DND-41 (cell line): Measurements from ENCODE around the gene WNK2.

Experiments used
- EZH2 ChIP-seq: IDR thresholded peaks from 3 replicates; pipeline ENCODE4 v1.6.1; 2012; ENCODE audit warnings: borderline replicate concordance, low read depth, mild to moderate bottlenecking, moderate library complexity, low read length, inconsistent platforms; ENCODE audit not compliant: severe bottlenecking
- TF ChIP-seq, protein P1 (sequence below): IDR thresholded peaks from 2 replicates; pipeline ENCODE4 v1.5.1; 2012; ENCODE audit warnings: borderline replicate concordance, low read length, moderate library complexity, mild to moderate bottlenecking; ENCODE audit not compliant: poor library complexity, severe bottlenecking; ENCODE audit errors: extremely low read depth

DNA sequence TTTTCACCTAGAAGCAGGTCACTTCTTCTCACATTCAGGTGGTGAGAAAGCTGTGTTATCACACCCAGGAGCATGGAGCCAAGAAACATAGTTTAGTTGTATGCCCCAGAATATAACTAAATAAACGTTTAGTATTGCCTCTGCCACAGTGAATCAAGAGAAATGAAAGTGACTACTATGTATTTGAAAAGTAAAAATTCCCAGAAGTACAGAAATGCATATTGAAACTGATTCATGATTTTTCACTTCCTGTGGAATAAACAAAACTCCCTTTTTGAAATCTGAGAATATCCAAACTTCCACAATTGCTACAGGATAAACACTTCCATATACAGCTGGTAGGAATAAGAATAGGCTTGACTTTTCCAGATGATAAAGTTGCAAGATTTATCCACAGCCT is 34.6 kb upstream of the WNK2 start:
- TF ChIP-seq, protein P1, sequence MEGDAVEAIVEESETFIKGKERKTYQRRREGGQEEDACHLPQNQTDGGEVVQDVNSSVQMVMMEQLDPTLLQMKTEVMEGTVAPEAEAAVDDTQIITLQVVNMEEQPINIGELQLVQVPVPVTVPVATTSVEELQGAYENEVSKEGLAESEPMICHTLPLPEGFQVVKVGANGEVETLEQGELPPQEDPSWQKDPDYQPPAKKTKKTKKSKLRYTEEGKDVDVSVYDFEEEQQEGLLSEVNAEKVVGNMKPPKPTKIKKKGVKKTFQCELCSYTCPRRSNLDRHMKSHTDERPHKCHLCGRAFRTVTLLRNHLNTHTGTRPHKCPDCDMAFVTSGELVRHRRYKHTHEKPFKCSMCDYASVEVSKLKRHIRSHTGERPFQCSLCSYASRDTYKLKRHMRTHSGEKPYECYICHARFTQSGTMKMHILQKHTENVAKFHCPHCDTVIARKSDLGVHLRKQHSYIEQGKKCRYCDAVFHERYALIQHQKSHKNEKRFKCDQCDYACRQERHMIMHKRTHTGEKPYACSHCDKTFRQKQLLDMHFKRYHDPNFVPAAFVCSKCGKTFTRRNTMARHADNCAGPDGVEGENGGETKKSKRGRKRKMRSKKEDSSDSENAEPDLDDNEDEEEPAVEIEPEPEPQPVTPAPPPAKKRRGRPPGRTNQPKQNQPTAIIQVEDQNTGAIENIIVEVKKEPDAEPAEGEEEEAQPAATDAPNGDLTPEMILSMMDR, result no peak
- no peak for TF ChIP-seq EZH2
